ENCODE data around the gene DNALI1.

DNALI1 gene

DNA sequence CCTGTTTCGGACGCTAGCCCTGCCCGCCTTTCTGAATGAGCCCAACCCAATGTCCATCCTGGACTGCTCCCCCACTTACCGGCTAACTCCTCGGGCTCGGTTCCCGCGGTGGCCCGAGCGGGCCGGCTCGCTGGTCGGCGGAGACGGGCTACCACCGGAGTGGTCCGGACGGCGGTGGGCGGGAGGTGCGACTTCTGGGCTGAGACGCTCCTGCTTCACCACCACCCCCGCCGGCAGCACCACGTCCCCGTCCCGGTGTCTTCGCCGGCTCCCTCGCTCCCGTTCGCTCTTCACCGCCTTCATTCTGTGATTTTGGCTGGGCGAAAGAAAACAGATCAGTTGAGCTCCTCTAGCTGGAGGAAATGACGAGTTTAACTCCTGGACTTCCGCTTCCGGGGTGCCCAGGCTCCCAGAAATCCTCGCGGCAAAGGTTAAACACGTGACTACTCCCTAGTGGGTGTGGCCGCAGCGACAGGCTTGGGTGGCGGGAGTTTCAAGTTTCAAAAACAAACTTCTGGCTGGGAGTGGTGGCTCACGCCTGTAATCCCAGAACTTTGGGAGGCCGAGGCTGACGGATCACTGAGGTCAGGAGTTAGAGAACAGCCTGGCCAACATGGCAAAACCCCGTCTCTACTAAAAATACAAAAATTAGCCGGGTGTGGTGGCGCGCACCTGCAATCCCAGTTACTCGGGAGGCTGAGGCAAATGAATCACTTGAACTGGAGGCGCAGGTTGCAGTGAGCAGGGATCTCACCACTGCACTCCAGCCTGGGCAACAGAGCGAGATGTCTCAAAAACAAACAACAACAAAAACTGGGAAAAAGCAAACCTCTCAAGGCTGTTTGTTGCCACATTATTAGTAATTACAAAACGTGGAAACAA, 2.6 kb upstream of the DNALI1 start, which contains the start of gene SNIP1 (continued):
- TF ChIP-seq ZBTB48 (tag by site-specific recombination; IDR thresholded peaks at IDR 0.05) (no peak), ZNF132 (tag by site-specific recombination; IDR thresholded peaks at IDR 0.05; ENCODE audit: borderline replicate concordance) (no peak), ZNF211 (tag by site-specific recombination; IDR thresholded peaks at IDR 0.05; ENCODE audit: low read depth) (no peak), ZNF221 (tag by site-specific recombination; IDR thresholded peaks at IDR 0.05; ENCODE audit: borderline replicate concordance) (no peak), ZNF140 (tag by site-specific recombination; IDR thresholded peaks at IDR 0.05) (no peak), ZNF596 (tag by site-specific recombination; IDR thresholded peaks at IDR 0.05) (no peak), TRIM28 (IDR thresholded peaks at IDR 0.05; ENCODE audit: borderline replicate concordance, low read length) (0 out of 2 replicates have a peak, but pooled peaks have one; percentile 18), ZNF654 (tag by site-specific recombination; IDR thresholded peaks at IDR 0.05; ENCODE audit: low read depth) (no peak), HOXC10 (CRISPR knock-in tag; IDR thresholded peaks at IDR 0.05) (no peak), SP2 (tag by site-specific recombination; IDR thresholded peaks at IDR 0.05) (peak; percentile 85), GLI2 (tag by site-specific recombination; IDR thresholded peaks at IDR 0.05; ENCODE audit: borderline replicate concordance, low read depth) (no peak), ZNF146 (tag by site-specific recombination; IDR thresholded peaks at IDR 0.05) (no peak), ZNF37A (tag by site-specific recombination; IDR thresholded peaks at IDR 0.05) (no peak), ZNF664 (tag by site-specific recombination; IDR thresholded peaks at IDR 0.05) (no peak), BCL11A (tag by site-specific recombination; IDR thresholded peaks at IDR 0.05; ENCODE audit: low read depth) (no peak; the same call in 1 of the 2 replicates)
- TF ChIP-seq, protein P1, sequence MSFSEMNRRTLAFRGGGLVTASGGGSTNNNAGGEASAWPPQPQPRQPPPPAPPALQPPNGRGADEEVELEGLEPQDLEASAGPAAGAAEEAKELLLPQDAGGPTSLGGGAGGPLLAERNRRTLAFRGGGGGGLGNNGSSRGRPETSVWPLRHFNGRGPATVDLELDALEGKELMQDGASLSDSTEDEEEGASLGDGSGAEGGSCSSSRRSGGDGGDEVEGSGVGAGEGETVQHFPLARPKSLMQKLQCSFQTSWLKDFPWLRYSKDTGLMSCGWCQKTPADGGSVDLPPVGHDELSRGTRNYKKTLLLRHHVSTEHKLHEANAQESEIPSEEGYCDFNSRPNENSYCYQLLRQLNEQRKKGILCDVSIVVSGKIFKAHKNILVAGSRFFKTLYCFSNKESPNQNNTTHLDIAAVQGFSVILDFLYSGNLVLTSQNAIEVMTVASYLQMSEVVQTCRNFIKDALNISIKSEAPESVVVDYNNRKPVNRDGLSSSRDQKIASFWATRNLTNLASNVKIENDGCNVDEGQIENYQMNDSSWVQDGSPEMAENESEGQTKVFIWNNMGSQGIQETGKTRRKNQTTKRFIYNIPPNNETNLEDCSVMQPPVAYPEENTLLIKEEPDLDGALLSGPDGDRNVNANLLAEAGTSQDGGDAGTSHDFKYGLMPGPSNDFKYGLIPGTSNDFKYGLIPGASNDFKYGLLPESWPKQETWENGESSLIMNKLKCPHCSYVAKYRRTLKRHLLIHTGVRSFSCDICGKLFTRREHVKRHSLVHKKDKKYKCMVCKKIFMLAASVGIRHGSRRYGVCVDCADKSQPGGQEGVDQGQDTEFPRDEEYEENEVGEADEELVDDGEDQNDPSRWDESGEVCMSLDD (tag by site-specific recombination; IDR thresholded peaks at IDR 0.05) = no peak
- TF ChIP-seq, protein P2, sequence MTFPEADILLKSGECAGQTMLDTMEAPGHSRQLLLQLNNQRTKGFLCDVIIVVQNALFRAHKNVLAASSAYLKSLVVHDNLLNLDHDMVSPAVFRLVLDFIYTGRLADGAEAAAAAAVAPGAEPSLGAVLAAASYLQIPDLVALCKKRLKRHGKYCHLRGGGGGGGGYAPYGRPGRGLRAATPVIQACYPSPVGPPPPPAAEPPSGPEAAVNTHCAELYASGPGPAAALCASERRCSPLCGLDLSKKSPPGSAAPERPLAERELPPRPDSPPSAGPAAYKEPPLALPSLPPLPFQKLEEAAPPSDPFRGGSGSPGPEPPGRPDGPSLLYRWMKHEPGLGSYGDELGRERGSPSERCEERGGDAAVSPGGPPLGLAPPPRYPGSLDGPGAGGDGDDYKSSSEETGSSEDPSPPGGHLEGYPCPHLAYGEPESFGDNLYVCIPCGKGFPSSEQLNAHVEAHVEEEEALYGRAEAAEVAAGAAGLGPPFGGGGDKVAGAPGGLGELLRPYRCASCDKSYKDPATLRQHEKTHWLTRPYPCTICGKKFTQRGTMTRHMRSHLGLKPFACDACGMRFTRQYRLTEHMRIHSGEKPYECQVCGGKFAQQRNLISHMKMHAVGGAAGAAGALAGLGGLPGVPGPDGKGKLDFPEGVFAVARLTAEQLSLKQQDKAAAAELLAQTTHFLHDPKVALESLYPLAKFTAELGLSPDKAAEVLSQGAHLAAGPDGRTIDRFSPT (tag by site-specific recombination; IDR thresholded peaks at IDR 0.05) = no peak
- TF ChIP-seq, protein P3, sequence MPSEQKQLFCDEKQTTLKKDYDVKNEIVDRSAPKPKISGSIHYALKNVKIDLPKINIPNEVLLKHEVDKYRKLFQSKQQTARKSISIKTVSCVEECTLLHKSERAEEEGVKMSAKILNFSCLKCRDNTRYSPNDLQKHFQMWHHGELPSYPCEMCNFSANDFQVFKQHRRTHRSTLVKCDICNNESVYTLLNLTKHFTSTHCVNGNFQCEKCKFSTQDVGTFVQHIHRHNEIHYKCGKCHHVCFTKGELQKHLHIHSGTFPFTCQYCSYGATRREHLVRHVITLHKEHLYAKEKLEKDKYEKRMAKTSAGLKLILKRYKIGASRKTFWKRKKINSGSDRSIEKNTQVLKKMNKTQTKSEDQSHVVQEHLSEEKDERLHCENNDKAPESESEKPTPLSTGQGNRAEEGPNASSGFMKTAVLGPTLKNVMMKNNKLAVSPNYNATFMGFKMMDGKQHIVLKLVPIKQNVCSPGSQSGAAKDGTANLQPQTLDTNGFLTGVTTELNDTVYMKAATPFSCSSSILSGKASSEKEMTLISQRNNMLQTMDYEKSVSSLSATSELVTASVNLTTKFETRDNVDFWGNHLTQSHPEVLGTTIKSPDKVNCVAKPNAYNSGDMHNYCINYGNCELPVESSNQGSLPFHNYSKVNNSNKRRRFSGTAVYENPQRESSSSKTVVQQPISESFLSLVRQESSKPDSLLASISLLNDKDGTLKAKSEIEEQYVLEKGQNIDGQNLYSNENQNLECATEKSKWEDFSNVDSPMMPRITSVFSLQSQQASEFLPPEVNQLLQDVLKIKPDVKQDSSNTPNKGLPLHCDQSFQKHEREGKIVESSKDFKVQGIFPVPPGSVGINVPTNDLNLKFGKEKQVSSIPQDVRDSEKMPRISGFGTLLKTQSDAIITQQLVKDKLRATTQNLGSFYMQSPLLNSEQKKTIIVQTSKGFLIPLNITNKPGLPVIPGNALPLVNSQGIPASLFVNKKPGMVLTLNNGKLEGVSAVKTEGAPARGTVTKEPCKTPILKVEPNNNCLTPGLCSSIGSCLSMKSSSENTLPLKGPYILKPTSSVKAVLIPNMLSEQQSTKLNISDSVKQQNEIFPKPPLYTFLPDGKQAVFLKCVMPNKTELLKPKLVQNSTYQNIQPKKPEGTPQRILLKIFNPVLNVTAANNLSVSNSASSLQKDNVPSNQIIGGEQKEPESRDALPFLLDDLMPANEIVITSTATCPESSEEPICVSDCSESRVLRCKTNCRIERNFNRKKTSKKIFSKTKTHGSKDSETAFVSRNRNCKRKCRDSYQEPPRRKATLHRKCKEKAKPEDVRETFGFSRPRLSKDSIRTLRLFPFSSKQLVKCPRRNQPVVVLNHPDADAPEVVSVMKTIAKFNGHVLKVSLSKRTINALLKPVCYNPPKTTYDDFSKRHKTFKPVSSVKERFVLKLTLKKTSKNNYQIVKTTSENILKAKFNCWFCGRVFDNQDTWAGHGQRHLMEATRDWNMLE (tag by site-specific recombination; conservative IDR thresholded peaks at IDR 0.05; ENCODE audit: low read depth) = peak; percentile 100
- TF ChIP-seq, protein P4, sequence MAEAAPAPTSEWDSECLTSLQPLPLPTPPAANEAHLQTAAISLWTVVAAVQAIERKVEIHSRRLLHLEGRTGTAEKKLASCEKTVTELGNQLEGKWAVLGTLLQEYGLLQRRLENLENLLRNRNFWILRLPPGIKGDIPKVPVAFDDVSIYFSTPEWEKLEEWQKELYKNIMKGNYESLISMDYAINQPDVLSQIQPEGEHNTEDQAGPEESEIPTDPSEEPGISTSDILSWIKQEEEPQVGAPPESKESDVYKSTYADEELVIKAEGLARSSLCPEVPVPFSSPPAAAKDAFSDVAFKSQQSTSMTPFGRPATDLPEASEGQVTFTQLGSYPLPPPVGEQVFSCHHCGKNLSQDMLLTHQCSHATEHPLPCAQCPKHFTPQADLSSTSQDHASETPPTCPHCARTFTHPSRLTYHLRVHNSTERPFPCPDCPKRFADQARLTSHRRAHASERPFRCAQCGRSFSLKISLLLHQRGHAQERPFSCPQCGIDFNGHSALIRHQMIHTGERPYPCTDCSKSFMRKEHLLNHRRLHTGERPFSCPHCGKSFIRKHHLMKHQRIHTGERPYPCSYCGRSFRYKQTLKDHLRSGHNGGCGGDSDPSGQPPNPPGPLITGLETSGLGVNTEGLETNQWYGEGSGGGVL (tag by site-specific recombination; IDR thresholded peaks at IDR 0.05) = no peak
- TF ChIP-seq, protein P5, sequence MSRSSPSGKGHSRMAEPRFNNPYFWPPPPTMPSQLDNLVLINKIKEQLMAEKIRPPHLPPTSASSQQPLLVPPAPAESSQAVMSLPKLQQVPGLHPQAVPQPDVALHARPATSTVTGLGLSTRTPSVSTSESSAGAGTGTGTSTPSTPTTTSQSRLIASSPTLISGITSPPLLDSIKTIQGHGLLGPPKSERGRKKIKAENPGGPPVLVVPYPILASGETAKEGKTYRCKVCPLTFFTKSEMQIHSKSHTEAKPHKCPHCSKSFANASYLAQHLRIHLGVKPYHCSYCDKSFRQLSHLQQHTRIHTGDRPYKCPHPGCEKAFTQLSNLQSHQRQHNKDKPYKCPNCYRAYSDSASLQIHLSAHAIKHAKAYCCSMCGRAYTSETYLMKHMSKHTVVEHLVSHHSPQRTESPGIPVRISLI (tag by site-specific recombination; IDR thresholded peaks at IDR 0.05) = no peak
- TF ChIP-seq, protein P6, sequence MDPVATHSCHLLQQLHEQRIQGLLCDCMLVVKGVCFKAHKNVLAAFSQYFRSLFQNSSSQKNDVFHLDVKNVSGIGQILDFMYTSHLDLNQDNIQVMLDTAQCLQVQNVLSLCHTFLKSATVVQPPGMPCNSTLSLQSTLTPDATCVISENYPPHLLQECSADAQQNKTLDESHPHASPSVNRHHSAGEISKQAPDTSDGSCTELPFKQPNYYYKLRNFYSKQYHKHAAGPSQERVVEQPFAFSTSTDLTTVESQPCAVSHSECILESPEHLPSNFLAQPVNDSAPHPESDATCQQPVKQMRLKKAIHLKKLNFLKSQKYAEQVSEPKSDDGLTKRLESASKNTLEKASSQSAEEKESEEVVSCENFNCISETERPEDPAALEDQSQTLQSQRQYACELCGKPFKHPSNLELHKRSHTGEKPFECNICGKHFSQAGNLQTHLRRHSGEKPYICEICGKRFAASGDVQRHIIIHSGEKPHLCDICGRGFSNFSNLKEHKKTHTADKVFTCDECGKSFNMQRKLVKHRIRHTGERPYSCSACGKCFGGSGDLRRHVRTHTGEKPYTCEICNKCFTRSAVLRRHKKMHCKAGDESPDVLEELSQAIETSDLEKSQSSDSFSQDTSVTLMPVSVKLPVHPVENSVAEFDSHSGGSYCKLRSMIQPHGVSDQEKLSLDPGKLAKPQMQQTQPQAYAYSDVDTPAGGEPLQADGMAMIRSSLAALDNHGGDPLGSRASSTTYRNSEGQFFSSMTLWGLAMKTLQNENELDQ (tag by site-specific recombination; IDR thresholded peaks at IDR 0.05; ENCODE audit: low read depth) = no peak
- TF ChIP-seq, protein P7, sequence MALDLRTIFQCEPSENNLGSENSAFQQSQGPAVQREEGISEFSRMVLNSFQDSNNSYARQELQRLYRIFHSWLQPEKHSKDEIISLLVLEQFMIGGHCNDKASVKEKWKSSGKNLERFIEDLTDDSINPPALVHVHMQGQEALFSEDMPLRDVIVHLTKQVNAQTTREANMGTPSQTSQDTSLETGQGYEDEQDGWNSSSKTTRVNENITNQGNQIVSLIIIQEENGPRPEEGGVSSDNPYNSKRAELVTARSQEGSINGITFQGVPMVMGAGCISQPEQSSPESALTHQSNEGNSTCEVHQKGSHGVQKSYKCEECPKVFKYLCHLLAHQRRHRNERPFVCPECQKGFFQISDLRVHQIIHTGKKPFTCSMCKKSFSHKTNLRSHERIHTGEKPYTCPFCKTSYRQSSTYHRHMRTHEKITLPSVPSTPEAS (tag by site-specific recombination; IDR thresholded peaks at IDR 0.05) = no peak

Data from HEK293 (cell line).